ENCODE measurements around the gene NUDT14.

Gene NUDT14

DNA sequence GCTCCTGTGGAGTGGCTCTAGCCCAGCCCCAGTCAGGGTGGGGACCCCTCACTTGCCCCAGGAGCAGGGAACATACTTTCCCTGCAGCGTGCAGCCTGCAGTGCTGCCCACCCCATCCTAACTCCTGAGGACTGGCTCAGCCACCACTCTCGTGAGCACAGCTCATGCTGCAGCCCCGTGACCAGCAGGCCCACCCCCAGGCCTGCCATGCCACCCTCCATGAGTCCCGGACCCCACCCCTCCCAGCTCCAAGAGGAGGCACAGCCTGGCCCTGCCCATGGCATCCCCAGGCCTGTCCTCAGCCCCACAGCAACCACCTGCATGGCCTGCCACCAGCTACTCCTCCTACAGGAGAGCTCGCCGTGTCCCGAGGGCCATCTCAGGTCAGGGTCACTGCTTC lies 8.6 kb downstream of the NUDT14 start:
- DNase-seq, result no peak

DNA sequence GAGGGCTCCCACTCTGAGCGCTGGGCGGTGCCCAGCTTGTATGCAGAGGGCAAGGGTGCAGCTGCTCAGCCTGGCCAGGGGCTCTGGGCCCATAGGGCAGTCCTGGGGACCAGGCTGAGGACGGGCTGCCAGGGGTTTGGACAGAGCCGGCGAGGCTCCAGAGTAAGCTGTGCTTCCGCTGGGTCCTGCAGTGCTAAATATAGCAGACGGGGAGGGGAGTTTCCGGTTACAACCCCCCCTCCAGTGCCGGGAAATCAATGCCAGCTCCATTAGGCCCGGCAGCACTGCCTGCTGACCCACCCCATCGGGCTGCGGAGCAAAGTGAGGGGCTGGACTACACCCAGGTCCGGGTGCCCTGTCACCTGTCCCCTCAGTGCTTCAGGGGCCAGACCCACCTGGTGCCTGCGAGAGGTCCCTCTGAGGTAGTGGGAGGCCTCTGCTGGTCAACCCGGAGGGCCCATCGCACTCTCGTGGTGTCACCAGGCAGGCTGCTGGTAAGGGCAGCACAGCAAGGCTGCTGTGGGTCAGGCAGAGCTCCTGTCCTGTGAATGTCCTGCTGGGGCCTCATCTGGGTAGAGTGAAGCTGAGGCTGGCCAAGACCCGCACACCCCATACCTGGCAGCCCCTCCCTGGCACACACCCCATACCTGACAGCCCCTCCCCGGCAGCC lies 10.0 kb downstream of the NUDT14 start:
- DNase-seq, result no peak

DNA sequence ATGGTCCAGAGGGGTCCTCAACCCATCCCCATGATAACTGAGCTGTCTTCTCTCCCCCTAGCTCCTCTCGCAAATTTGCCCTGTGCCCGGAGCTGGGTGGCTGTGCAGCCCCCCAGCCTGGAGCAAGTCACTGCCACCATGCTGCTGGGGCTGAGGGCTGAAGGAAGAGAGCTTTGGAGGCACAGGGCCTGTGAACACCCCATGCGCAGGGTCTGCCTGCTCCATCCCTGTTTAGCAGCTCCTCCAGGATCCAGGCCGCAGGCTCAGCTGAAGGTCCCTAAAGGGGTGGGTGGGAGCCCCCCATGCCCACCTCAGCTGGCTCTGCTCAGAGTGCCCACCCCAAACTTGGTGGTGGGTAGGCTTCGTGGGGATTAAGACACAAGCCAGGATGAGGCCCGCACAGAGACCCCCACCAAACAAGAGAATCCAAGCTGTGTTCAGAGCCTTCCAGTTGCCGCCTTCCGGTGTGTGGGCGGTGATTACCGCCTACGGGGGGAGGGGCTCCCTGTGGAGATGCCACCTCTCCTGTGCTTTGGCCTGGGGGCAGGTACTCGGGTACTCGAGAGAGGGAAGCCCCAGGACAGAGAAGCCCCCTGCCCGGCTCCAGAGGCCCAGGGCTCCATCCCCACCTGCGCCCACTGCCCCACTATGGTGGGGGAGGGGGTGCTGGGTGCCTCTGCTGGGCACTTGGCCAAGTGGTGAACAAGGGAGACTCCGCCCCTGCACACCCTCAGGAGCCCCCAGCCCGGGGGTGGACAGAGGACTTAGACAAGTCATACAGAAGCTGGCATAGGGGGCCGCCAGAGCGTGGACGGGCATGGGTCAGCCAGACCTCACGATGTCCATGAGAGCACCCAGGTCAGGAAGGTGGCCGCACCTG lies 11.1 kb downstream of the NUDT14 start:
- no peak for DNase-seq

DNA sequence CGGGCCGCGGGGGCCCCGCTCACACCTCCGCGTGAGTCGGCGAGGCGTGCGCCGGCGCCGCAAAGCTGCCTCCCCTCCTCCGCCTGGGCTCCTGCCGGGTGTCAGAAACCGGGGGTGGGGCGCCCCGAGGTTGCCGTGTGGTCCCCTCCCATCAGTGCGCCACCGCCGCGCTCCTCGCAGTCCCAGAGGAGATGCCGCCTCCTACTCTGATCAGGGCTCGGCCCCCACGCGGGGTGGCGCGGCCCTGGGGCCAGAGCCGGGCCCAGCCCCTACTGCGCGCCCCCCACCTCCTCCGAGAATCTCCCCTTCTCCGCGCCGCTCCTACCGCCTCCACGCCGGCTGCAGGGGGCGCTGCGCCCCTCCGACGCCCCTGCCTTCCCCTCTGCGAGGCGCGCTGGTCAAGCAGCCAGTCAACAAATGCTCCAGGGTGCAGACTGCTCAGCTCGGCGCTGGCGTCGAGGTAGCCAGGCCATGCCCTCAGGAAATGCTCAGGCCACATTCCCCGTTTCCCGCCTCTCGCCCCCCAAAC lies 12.1 kb downstream of the NUDT14 start:
- no peak for DNase-seq

DNA sequence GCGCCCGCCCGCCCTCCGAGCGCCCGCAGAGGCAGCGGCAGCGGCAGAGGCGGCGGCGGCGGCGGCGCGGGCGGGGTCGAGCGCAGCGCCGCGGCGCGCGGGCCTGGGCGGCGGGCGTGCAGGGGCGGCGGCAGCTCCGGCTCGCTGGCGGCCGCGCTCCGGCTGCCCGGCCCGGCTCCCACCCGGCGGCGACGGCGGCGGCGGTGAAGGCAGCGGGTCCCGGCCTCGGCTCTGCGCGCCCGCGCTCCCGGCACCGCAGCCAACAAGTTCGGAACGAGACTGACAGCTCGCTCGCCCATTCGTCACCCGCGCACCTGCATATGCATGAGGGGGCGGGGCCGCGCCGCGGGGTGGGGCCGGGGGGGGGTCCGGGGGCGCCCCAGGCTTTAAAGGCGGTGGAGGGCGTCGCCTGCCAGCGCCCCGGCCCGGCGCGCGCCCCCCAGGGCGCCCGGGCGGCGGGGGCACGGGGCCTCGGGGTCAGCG lies 12.6 kb downstream of the NUDT14 start, which contains the start of gene JAG2:
Gene JAG2 (minus strand): TSS at position 281 of the 483 bp plus-strand sequence. CDS start 356 bp downstream, outside the sequence.
- DNase-seq, result peak; percentile 37

DNA sequence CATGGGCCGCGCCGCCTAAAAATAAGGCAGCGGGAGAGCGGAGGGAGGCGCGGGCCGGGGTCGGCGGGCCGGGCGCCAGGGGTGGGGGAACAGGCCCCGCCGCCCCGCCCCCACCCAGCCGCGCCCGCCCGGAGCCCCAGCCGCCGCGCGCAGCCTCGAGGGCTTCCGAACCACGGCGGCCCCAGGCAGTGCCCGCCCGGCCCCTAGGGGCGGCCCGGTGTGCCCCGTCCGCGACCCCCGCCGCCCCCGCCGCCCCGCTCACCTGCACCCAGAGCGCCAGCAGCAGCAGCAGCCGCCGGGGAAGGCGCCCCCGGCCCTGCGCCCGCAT lies 13.1 kb downstream of the NUDT14 start:
- no peak for DNase-seq

DNA sequence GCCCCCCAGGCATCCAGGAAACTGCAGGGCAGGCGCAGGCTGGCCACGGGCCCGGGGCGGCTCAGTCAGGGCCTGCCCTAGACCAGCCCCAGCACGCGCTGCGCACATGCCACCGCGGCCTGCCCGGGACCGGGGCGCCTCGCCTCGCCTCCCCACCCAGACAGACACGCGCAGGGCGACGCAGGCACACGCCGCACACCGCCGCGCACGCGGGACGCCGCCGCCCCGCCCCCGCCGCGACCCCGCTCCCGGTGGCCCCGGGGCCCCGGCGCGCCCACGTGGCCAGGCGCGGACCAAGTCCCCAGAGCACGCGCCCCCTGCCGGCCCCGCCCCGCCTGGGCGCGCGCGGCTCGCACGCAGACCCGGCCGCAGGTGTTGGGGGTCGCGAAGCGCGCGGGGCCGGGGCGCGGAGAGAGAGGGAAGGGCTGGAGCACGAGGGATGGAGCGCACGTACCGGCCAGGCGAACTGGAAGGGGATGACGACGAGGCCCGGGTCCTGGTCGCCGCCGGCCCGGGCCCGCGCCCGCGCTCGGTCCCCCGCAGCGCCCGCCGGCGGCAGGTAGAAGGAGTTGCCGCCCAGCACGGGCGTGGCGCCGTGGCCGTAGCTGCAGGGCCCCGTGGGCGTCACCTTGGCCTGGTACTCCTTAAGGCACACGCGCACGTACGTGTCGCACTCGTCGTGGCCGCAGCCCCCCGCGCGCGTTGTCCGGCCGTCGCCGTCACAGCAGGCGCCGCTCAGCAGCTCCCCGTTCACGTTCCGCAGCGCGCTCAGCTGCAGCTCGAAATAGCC lies 13.6 kb downstream of the NUDT14 start:
- DNase-seq, result no peak

DNA sequence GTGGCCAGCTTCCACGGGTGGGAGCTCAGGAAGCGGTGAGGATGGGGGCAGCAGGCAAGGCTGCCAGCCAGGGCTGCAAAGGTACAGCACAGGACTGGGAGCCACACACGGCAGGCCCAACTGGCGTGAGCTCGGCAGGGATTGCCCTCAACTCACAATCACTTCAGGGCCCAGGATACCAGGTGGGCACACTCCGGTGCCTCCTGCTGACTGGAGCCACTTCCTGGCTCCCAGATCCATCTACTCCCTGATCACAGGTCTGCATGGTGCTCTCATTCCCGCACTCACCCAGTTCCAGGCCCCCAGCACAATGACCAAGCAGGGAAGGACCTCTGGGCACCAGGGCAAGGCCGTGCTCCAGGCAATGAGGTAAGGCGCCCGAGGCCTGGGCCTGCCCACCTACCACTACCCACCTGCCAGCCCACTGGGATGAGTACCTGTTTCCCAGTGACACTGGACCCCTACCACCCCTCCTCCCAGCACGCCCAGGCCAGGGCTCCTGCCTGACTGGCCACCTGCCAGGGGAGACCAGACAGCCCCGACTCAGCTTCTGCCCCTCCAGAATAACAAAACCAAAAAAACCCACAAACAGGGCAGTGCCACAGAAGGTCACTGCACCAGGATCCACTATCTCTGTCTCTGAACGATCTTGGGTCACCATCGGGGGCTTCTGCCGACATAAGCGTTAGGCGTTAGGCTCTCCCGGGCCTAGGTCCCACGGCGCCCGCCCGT lies 14.4 kb downstream of the NUDT14 start:
- no peak for DNase-seq

DNA sequence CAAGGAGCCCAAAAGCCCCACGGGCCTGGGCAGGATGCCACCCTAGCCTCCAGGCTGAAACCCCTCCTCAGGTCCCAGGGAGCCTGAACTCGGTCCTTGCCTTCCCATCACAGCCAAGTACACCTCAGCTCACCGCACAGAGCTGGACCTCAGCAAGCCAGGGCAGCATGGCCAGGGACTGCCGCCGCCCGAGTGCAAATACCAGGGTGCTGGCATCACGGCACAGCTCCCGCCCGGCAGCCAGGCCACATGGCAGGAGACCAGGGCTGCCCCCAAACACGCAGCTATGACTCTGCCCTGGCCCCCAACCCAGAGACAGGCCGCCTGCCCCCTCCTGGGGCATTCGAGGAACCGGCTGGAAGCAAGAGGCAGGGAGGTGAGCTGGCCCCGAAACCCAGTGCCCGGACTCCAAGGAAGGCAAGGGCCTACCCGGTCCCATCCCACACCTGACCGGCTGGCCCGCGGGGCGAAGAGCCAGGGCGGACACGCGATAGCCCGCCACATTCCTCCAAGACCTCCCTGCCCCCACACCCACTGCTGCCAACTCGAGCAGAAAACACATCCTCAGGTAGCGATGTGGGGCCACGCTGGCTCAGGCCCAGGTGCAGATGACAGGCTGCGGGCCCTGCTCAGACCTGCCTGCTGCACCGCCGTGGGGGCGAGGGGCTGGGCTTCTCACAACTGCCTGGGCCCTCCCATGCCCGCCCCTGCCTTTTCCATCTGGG lies 15.2 kb downstream of the NUDT14 start:
- DNase-seq, result no peak

DNA sequence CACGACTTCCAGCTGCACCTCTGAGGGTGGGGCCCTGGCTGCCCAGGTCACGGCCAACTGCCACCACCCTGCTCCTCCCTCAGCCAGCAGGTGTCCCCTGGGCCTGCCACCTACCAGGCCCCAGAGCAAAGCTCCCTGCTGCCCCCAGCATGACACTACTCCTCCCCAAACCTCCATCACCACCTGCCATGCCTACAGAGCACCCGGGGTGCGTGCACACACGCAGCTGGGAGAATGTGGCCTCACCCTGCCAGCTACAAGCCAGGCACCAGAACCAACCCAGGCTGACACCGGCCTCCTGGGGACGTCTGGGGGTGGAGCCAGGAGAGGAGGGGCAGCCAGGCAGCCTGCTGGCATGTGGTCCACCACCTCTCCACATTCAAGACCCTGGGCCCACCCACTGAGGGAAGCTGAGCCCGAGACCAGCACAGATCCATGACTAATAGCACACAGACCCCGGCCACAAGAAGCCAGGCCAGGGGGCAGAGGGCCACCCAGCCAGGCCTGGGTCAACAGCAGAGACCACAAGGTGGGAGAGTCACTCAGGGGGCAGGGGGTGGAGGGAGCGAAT lies 15.9 kb downstream of the NUDT14 start:
- no peak for DNase-seq

DNA sequence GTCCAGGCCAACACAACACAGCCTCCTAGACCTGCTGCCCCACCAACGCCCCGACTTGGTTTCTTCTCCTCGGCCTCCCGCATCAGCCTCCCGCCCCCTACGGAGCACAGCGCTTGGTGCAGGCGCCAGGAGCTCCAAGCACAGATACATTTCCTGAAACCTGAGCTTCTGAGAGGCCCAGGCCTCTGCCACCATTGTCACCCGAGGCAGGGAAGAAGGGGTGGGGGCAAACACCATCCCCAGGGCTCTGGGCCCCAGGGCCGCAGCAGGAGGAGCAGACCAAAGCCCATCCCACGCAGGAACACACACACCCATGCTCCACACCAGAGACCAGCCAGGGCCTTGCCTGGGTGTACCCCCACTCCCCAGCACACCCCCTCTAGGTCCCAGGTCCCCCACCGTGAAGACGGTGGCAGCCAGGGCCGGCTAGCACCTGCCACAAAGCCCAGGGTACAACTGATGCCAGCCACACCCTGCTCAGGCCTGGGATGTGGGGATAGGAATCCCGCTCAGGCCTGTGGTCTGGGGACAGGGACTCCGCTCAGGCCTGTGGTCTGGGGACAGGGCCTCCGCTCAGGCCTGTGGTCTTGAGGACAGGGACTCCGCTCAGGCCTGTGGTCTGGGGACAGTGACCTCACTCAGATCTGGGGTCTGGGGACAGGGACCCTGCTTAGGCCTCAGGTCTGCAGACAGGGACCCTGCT lies 17.9 kb downstream of the NUDT14 start:
- DNase-seq, result no peak

DNA sequence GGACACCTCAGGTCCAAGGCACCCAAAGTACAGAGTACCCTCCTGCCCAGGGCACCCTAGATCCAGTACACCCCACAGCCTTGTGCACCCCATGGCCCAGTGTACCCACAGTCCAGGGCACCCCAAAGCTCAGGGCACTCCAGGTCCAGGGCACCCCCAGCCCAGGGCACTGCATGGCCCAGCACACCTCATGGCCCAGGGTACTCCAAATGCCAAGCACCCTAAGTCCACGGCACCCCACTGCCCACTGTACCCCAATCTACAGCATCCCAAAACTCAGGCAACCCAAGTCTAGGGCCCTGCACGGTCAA lies 18.5 kb downstream of the NUDT14 start:
- no peak for DNase-seq

DNA sequence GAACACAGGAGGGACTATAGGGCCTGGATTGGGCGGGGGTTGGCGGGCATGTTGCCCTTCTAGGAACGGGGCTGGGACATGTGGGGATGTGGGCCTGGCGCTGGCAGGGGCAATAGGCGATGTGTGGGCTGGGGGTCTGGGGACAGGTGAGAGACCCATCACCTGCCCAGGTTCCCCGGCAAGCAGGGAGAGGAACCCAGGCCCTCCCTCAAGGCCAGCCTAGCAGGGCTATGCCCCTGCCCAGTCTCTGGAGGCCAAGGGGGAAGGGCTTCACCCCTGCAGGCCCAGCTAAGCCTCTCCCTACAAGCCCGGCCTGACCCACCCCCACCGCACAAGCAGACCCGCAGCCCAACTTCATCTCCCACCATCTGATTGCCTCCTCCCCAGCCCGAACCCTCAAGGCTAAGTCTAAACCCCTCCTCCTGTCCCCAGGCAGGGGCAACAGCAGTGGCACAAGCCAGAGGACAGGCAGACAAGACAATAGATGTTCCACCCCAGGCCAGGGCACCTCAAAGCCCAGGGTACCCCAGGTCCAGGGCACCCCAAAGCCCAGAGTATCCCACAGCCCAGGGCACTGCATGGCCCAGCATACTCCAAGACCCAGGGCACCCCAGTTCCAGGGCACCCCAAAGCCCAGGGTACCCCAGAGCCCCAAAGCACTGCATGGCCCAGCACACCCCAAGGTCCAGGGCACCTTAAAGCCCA lies 19.0 kb downstream of the NUDT14 start:
- no peak for DNase-seq

DNA sequence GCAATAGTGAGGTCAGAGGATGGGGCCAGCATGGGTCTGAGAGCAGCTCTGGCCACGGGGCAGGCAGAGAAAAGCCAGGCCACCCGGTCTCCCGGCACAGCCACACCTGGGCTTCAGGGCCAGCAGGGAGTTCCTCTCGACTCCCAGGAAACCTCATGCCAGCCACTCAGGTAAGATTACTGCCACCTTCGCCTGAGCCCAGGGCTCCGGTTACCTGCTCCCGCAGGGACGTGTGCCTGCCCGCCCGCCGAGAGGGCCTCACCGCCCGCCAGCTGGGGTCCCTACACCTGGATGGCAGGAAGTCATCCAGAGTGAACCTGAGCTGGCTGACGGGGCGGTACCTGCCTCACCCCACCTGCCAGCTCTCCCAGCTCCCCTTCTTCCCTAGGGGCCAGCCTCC lies 19.8 kb downstream of the NUDT14 start:
- DNase-seq, result no peak

DNA sequence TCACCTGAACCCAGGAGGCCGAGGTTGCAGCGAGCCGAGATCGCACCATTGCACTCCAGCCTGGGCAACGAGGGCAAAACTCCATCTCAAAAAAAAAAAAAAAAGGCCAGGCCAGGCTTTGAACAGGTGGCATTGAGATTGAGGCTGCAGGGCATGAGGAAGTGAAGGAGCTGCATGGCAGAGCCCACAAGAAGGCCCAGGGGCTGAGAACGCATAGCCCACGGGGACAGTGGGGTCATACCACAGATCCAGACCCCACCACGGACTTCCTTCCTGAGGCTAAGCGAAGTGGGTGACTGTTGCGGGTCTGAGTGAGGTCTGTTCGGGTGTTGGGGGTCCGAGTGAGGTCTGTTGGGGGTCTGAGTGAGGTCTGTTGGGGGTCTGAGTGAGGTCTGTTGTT lies 20.3 kb downstream of the NUDT14 start:
- no peak for DNase-seq

DNA sequence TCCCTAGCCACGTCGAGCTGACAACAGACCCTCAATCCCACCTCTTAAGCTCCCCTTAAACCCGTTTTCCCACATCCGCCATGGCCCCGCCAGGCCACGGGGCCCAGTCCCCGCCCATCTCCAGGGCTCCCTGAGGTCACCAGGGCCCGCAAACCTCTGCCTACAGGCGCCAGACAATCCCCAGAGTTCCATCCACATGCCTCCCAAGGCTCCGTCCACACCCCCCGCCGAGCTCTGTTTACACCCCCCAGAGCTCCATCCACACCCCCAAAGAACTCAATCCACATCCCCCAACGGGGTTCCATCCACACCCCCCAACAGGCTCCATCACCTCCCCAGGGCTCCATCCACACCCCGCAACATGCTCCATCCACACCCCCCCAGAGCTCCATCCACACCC lies 21.8 kb downstream of the NUDT14 start:
- DNase-seq, result no peak

DNA sequence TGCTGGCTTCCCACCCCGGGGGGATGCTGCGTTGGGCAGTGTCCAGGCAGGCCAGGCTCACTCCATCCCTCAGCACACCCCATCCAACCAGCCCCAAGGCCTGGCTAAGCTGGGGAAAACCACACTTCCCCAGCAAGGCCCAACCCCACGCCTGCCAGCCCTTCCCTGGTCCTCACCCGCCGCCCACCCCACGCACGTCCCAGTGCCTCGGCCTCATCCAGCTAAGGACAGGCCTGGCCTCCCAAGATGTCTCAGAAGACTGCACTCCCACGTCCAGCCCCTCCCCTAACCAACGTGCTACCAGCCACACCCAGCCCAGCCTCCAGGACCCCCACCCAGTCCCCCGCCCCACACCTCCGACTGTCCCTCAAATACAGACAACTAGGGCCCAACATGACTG lies 22.3 kb downstream of the NUDT14 start:
- DNase-seq, result no peak

DNA sequence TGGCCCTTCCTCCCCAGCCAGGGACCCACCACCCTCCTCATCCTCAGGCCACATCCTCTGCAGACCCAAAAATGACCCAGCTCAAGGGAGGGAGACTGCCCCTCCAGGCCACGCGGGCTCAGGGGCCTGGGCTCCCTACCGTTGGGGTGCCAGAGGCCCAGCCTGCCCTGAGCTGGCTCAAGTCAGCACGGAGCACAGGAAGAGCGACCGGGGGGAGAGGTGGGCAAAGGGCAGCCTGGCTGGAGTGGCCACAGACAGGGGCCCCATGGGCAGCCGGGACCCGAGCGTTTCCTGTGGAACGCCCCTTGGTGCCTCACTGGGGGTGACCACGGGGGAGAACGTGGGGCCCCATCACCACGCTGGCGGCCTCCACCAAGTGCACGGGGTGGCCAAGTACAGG lies 23.2 kb downstream of the NUDT14 start:
- DNase-seq, result no peak

DNA sequence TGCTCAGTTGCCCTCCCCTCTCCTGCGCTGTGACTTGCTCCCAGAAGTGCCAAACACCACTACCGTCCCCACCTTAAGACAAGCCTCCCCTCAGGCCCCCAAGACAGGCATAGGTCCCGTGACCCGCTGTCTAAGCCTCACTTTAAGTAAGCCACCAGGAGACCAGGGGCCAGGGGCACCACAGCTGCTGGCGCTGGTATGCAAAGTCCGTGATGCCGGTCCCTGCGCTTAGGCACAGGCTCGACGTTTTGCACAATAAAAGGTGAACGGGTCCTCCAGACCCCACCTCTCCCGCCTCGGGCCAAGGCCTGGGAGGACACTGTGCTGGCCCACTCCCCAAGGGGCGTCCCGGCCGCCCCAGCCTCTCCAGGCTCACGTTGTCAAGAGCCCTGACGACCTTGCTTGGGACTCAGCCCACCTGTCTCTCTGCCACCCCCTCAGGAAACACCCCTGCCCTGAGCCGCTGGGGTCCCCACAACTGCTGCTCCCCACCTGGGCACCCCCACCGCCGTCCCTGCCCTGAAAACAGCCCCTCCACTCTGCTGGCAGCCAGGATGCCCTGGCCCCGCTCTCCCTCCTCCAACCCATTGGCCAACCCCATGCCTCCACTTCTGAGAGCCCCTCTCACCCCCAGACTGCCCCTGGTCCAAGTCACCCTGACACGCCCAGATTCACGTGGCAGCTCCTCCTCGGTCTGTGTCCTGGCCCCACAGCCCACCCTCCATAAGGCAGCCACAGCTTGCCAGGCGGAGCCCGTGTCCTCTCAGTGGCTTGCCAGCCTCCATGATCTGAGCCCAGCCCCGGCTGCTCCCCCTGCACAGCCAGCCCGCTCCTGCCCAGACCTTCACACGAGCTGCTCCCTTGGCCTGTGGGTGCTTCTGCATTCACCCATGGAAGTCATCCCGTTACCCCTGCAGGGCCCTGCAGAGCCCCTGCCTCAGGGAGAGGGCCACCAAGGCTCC lies 24.4 kb downstream of the NUDT14 start:
- no peak for DNase-seq

All from central memory CD4-positive, alpha-beta T cell (primary cell).